GM04503 (cell line): ENCODE results near the gene SYTL2.
"Not testable (repeated sequence)": the region's sequence is repeated elsewhere in the genome, so short reads cannot be mapped to it uniquely, and the experiment has no call there.

Source experiments
- DNase-seq: peaks from one replicate; pipeline ENCODE4 v3.0.0-alpha.2; 2012; ENCODE audit warnings: low read depth

Gene SYTL2

GRCh38 chr11:85682330-85683305 lies 128.3 kb downstream of the SYTL2 start:
- DNase-seq = no peak

- no peak for DNase-seq
Observed at GRCh38 chr11:85680897-85681296, 130.0 kb downstream of the SYTL2 start.

GRCh38 chr11:85679576-85679975 lies 131.4 kb downstream of the SYTL2 start:
- DNase-seq = no peak

GRCh38 chr11:85673393-85673792 lies 137.5 kb downstream of the SYTL2 start:
- DNase-seq = no peak

GRCh38 chr11:85672105-85672902 lies 138.6 kb downstream of the SYTL2 start:
- no peak for DNase-seq

GRCh38 chr11:85670949-85671663 lies 139.8 kb downstream of the SYTL2 start:
- not testable (repeated sequence) for DNase-seq

GRCh38 chr11:85668157-85668556 lies 142.8 kb downstream of the SYTL2 start:
- DNase-seq = no peak

GRCh38 chr11:85666687-85667086 lies 144.3 kb downstream of the SYTL2 start:
- no peak for DNase-seq

GRCh38 chr11:85665733-85666132 lies 145.2 kb downstream of the SYTL2 start:
- no peak for DNase-seq

- DNase-seq = peak; percentile 62
Observed at GRCh38 chr11:85664615-85665481, 146.1 kb downstream of the SYTL2 start, which contains the start of gene CREBZF. Gene CREBZF, minus strand, starts transcription at chr11:85665129. Its CDS starts 254 bp downstream, at chr11:85664875.

- DNase-seq = no peak
Observed at GRCh38 chr11:85663753-85664614, 147.0 kb downstream of the SYTL2 start.

- DNase-seq = no peak
Observed at GRCh38 chr11:85663080-85663752, 147.7 kb downstream of the SYTL2 start.

GRCh38 chr11:85661972-85662664 lies 148.8 kb downstream of the SYTL2 start:
- no peak for DNase-seq

- no peak for DNase-seq
Observed at GRCh38 chr11:85658180-85658579, 152.8 kb downstream of the SYTL2 start.

- DNase-seq = no peak
Observed at GRCh38 chr11:85656777-85657176, 154.2 kb downstream of the SYTL2 start.

- not testable (repeated sequence) for DNase-seq
Observed at GRCh38 chr11:85654343-85654742, 156.6 kb downstream of the SYTL2 start.

GRCh38 chr11:85652786-85653447 lies 158.0 kb downstream of the SYTL2 start:
- DNase-seq = no peak

- DNase-seq = no peak
Observed at GRCh38 chr11:85651118-85651517, 159.8 kb downstream of the SYTL2 start.
